GM18861 (cell line): ENCODE data around the gene SECISBP2.

ENCODE experiments used
- ATAC-seq: cut with Tn5 transposase; IDR thresholded peaks from one replicate; pipeline ENCODE4 v1.9.1; 2021; ENCODE audit not compliant: unreplicated experiment

The SECISBP2 gene

GRCh38 chr9:89380437-89381307 lies 62.4 kb downstream of the SECISBP2 start:
- ATAC-seq: no peak

GRCh38 chr9:89381308-89381609 lies 63.0 kb downstream of the SECISBP2 start:
- no peak for ATAC-seq

- ATAC-seq: no peak
Observed at GRCh38 chr9:89382026-89382986, 64.0 kb downstream of the SECISBP2 start.

- no peak for ATAC-seq
Observed at GRCh38 chr9:89383030-89383720, 64.9 kb downstream of the SECISBP2 start.

DNA sequence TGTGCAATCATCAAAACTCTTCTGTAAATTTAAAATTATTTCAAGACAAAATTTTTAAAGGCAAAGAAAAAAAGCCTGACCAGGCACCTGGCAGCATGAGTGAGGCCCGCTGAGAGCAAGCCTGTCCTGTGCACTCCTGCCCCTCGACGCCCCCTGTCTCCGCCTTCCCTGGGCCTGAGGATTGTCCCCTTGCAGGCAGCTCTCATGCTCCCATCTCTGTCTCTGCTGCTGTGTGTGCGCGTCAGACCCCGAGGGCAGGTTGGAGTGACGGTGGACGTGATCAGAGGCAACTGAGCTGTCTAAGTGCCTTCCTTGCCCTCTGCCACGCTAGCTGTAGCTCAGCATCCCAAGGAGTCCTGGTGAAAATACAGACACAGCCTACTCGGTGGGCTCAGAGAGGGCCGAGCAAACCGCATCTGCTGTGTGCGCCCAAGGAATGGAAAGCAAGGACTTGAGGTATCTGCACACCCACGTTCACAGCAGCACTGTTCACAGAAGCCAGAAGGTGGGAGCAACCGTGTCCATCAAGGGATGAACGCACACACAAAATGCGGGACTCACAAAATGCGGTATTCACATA lies 65.5 kb downstream of the SECISBP2 start:
- no peak for ATAC-seq

DNA sequence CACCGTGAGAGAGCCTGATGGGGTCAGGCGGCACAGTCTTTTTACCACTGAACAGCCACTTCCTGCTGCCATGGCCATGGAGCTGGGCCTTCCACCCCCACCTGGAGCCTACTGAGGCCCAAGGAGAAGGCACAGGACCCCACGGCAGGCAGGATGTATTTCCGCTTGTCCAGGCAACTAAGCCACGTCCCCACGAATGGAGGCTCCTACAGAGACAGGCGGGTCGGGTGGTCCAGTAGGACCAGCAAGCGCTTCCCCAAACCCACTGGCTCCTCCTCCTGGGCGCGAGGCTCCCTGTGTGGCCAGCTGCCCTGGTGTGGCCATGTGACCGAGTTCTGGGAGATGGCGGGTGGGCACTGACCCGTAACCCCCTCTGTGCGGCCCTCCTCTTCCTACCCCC lies 66.5 kb downstream of the SECISBP2 start:
- ATAC-seq: no peak

DNA sequence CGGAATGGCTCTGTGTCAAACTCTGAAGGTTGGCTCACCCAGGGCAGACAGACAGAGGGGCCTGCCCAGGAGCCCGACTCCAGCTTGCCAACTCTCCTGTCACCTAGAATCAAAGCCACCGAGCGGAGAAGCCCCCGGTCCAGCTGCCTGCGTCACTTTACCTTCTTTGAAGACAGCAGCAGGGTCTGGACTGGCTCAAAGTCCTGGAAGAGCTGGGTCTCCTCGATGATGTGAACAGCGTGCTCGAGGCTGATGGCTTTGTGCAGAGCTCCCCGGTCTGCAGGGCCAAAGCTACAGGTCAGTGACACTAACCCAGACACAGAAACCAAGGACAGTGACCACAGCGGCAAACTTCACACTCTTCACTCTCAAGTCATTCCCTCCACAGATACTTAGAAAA lies 67.9 kb downstream of the SECISBP2 start:
- no peak for ATAC-seq

GRCh38 chr9:89386797-89387196 lies 68.5 kb downstream of the SECISBP2 start:
- no peak for ATAC-seq

- no peak for ATAC-seq
Observed at GRCh38 chr9:89387197-89387849, 69.0 kb downstream of the SECISBP2 start.

DNA sequence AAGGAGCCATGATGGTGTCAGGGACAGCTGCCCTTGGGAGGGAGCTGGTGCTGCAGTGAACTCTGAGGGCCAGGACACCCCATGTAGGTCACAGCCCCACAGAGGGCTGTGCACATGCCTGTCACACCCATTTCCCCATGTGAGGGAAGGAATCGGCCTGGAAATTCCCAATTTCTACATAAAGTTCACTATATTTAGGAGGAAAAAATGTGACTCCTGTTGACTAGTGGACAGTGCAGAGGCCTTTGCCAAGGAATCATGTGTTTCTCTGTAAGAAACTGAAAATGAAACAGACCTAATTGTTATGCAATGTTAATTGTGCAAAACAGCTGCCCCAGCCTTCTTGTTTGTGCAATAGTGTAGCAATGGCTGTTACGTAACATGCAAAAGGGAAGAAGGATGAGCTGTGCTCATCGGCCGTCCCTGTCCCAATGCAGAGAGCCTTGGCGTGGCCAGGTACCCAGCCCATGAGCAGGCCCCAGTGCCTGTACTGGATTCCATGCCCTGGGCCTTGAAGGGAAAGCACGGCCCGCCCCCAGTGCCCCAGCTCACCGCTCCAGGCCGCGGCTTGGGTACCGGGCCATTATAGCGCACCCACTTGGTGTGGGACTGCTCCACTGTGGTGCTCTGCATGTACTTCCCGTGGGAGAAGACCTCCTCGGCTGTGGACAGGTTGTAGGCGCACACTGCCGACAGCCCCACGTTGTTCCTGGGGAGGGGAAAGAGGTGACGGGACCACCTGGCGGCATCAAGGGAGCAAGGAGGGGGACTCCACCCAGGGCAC lies 70.0 kb downstream of the SECISBP2 start:
- no peak for ATAC-seq

DNA sequence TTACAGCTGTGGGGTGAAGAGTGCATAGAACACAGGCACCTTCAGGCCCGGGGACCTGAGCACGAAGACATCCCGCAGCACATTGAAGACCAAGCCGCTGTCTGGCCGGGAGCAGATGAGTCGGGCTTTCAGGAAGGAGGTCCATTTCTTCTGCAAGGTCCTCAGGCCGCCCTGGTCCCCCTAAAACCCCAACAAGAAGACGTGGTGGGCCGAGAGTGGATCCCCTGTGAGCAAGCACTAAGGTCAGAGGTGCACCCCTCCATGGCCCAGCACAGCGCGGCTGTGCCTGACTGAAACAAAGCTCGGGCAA lies 70.5 kb downstream of the SECISBP2 start:
- ATAC-seq: no peak

DNA sequence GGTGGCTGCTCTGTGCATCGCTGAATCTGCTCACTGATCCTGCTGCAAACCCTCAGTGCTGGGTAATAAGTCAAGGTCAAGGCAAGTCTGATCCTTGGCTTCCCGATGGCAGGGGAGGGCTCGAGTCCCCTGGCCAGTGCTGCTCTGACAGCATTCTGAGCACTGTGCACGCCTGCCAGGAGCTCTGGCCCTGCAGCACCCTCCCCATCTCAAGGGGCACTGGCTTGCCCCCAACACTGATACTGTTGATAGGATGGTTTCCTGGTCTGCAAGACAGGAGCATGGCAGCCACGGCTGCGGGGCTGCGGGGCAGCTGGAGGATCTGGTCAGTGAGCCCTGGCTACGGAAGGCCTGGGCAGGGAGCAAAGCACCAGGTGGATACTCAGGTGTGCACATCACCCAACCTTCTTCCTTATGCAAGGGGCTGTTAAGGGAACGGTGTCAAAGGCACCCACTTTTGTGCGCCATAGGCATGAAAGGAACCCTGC lies 71.8 kb downstream of the SECISBP2 start:
- ATAC-seq: no peak

DNA sequence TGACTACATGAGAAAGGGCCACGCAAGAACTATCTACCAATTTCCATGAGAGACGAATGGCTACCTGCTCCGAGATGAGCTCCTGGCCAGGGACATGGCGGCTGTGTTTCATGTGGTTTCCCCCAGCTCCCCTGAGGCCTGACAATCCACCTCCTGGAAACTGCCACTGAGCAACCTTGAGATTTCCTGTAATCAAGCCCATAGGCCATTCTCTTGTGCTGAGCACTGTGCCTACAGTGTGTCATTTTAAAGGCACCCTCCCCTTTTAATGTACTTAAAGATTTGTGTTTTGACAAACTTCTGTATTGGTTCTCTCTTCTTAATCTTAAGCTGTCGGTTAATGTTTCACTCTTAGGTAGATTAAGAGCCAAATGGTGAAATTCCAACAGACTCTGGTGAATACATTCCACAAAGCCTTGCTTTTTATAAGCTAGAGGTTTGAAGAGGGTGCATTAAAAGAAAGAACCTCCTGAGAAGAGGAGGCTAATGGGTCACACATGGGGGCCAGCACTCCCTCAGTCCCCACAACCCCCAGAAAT lies 72.3 kb downstream of the SECISBP2 start:
- ATAC-seq: no peak

GRCh38 chr9:89391585-89391984 lies 73.3 kb downstream of the SECISBP2 start:
- ATAC-seq: no peak

DNA sequence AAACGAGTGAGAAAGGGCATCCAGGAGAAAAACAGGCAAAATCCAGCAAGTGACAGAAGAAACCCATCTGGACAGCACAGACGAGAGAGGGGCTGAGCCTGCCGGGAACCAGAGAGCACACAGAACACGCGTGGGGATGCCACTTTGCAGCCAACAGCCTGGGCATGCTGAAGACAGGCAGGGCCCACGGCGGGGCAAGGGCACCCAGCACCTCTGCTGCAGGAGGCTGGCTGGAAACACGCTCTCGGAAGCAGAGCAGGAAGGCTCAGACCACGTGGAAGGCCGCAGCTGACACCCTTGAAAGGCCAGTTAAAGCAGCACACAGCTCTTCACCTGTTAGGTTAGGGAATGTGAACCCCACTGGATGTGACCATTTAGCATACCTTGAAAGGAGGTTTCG lies 76.1 kb downstream of the SECISBP2 start:
- no peak for ATAC-seq

DNA sequence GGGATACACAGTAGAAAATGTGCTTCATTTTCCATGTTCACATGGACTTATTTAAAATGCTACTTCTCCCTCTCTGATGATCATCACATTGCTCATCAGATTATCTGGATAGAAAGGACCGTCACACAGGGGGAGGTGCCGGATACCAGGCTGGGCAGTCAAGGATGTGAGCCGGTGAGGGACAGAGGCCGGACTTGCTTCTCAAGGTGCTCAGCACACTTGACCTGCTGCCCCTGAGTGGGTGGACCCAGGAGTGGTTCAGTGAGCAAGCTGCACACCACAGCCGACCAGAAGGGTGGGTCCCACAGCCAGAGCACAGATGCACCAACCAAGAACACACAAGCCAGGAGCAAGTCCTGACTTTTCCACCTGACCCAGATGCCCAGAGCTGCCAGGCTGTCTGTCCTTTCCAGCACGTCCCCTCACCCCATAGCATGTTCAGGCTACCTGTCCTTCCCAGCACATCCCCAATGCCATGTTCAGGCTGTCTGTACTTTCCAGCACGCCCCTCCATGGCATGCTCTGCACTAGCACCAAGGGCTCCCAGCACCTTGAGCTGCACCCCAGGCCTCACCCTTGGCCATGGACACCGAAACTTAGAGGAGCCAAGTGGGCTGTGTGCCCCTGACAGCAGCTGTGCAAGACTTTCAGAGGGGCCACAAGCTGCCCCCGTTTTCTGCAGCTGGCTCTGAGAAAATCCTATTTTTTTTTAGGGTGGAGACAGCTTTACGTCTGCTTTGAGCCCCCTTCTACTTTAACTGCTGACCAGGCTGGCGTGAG lies 77.8 kb downstream of the SECISBP2 start:
- ATAC-seq: no peak

GRCh38 chr9:89397471-89397870 lies 79.2 kb downstream of the SECISBP2 start:
- no peak for ATAC-seq

- ATAC-seq: no peak
Observed at GRCh38 chr9:89398621-89399020, 80.3 kb downstream of the SECISBP2 start.
